Heart right ventricle (tissue), 16 donors: ENCODE measurements around the gene NME3. TPM values are rescaled to one million over a fixed set of nuclear protein-coding genes. Genes with fewer than 3 reads are reported as not detected.

Experiments
- ATAC-seq, 8 donors: fragments of 200-7000 bp; cut with Tn5 transposase; one replicate each; pipeline ENCODE4 v1.9.1; 2020; ENCODE audit warnings: mild to moderate bottlenecking in 8 of 8, moderate library complexity in 8 of 8, moderate number of reproducible peaks in 1 of 8
- DNase-seq, 2 donors: peaks; one replicate each; pipeline ENCODE4 v3.0.0-alpha.2; 2020
- H3K27ac ChIP-seq, 10 donors: fragments of 200-600 bp; sonication (generic) in 2 of 10; one replicate each; pipeline versions ENCODE4 v1.5.0 to v1.8.0; 2020 to 2022; ENCODE audit warnings: mild to moderate bottlenecking in 3 of 10
- H3K27me3 ChIP-seq, 7 donors: fragments of 200-600 bp; one replicate each; pipeline ENCODE4 v1.8.0; 2021 to 2022; ENCODE audit warnings: mild to moderate bottlenecking in 2 of 7
- H3K36me3 ChIP-seq, 9 donors: fragments of 200-600 bp; sonication (generic) in 1 of 9; one replicate each; pipeline versions ENCODE4 v1.5.0 to v1.8.0; 2020 to 2022; ENCODE audit warnings: mild to moderate bottlenecking in 2 of 9
- H3K4me1 ChIP-seq, 9 donors: fragments of 200-600 bp; sonication (generic) in 1 of 9; one replicate each; pipeline versions ENCODE4 v1.5.0 to v1.8.0; 2020 to 2022; ENCODE audit warnings: mild to moderate bottlenecking in 4 of 9
- H3K4me3 ChIP-seq, 10 donors: fragments of 200-600 bp; sonication (generic) in 2 of 10; one replicate each; pipeline versions ENCODE4 v1.5.0 to v1.8.0; 2020 to 2022; ENCODE audit warnings: mild to moderate bottlenecking in 7 of 10, moderate library complexity in 2 of 10
- H3K9me3 ChIP-seq, 11 donors: fragments of 200-600 bp in 10 of 11; sonication (generic) in 2 of 11; one replicate each; pipeline versions ENCODE4 v1.5.0 to v1.8.0; 2013 to 2022; ENCODE audit warnings: mild to moderate bottlenecking in 2 of 11, control low read depth in 1 of 11, moderate library complexity in 1 of 11
- CTCF ChIP-seq, 9 donors: fragments of 200-600 bp; sonication (generic) in 2 of 9; IDR thresholded peaks; one replicate each; pipeline versions ENCODE4 v1.5.0 to v1.8.0; 2021 to 2022; ENCODE audit warnings: antibody characterized with exemption in 9 of 9, mild to moderate bottlenecking in 5 of 9, moderate library complexity in 1 of 9
- WGBS, 2 donors: extraction: QIAGEN DNeasy Blood & Tissue Kit; methylation state at CpG; one replicate each; pipeline ENCODE4 v1.1.7; 2013; ENCODE audit warnings: inconsistent platforms in 1 of 2; 5-methylcytosine and 5-hydroxymethylcytosine counted together
- intact Hi-C, 10 donors: fragments of 100-400 bp; cut with DNase I; formaldehyde crosslinking; loops; one replicate each; pipeline versions ENCODE4 v1.11.1 to v1.14.2; 2022
- polyA plus RNA-seq, 2 donors: library from polyadenylated mRNA; stranded (reverse); fragments of 200-250 nt; gene quantifications; one replicate each; pipeline ENCODE4 v1.2.3, GENCODE V29; 2013
- total RNA-seq, 10 donors: library from RNA; stranded (reverse); fragmentation: NEBNext Ultra II Directional in 3 of 10; extraction: Animal tissue kit (Norgen Biotek cat#: 25700) in 3 of 10; gene quantifications; one replicate each; pipeline versions ENCODE4 v1.2.1 to v1.2.4, GENCODE V29; 2021 to 2023
- donor health status: Arrhythmogenic right ventricular cardiomyopathy.
- donor health status: ischemic (EF 13 %, LVEDD 7.1; RV severe dilation, severe dysfunction).
- donor health status: healthy with polysubstance abuse.
- donor health status: DM: no; HTN: yes; CAD: no.
- donor health status: DM: no; HTN: no; CAD: no.
- donor health status: ischemic (EF 25% LVEDD 6.9; RV normal size, moderate dysfunction).
- donor health status: ischemic (EF 25% LVEDD 5.7; RV mildly dilated, moderate dysfunction).
- donor health status: healthy.
- donor health status: DM: yes; HTN: yes; CAD: no.
- donor health status: Ischemic cardiomyopathy.
- donor health status: ischemic (EF 35%, LVEDD 5.7; RV mildly dilated, moderate dysfunction).
- donor health status: nonischemic (EF 11% LVEDD 7.7; RV severe dilation, severe dysfunction).
- donor health status: DM: yes; HTN: yes; CAD: no.
- donor health status: PGD.
- donor health status: ischemic (EF 29% LVEDD 5.4; RV normal size, mild dysfunction).
- donor health status: nonischemic (EF 23%, LVEDD 6.1; RV moderate dilation, normal function).

The NME3 gene
- total and polyA plus RNA-seq, 12 donors: 21.8 to 176 (median 31.6) TPM

DNA sequence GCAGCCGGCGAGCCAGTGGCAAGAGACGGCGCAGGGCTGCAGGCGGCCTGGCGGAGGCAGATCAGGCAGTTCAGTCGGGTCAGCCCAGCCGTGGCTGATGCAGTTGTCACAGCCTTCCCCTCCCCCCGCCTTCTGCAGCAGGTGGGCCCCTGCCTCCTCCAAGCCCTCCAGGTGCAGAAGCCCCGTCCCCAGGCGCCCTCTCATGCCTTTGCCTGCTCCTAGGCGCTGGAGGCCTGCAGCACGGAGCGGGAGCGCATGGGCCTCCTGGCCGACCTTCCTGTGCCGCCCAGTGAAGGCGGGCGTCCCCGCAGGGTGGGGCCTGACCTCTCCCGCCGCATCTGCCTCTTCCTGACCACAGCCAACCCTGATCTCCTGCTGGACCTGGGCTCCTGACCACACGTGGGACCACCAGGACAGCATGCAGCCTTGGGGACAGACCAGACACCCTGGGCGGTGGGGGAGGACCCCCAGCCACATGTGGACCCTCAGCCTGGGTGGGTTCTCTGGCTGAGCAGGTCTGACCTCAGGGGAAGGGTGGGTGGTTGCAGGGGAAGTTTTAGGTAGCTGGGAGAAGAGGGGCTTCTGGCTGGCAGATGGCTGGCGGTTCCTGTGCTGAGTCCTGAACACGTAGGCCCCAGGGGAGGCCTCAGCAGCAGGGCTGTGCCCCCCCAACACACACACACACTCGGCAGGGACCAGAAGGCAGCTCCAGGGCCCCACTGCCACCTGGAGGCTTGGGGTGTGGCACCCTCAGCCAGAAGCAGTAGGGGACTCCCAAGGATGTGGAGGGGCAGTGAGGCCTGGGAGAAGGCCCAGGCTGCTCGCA, 4.7 kb upstream of the NME3 start:
- intact Hi-C loops: loop anchor here in 1 of 10 donors (5.0 kb wide), 1 partner anchor 161 kb away; no protein-coding TSS in a partner anchor
- ATAC-seq (no peak), DNase-seq (peak in 1 of 2 donors; percentile 17)
- no peak overlapping the region for H3K4me3 ChIP-seq
- H3K27ac ChIP-seq: no peak overlapping the region
- H3K4me1 ChIP-seq: peaks cover 23 to 49% (median 34%) of the 10 kb centered on the region in 9 donors
- H3K27me3 ChIP-seq: no peaks in the 10 kb centered on the region
- H3K9me3 ChIP-seq: no peaks in the 10 kb centered on the region
- H3K36me3 ChIP-seq: peaks cover 0 to 63% (median 15%) of the 10 kb centered on the region in 9 donors
- WGBS, 2 donors: 81% methylated on average over 28 of the region's 28 CpGs
- no peak for TF ChIP-seq CTCF (IDR thresholded peaks at IDR 0.05)

- Histone ChIP-seq H3K36me3 (peaks cover 0 to 55% (median 15%) of the 10 kb centered on the region in 9 donors), H3K4me1 (peaks cover 25 to 47% (median 37%) of the 10 kb centered on the region in 9 donors), H3K4me3 (peak overlapping the region in 1 of 10 donors; percentile 97), H3K9me3 (no peaks in the 10 kb centered on the region), H3K27me3 (no peaks in the 10 kb centered on the region), H3K27ac (no peak overlapping the region)
- DNase-seq (peak in 1 of 2 donors; percentile 17), ATAC-seq (no peak)
- 89 to 95% methylated on average over 30 of the region's 30 CpGs for WGBS, 2 donors
- intact Hi-C loops: loop anchor here in 1 of 10 donors (5.0 kb wide), 1 partner anchor 162 kb away; no protein-coding TSS in a partner anchor
- TF ChIP-seq CTCF (IDR thresholded peaks at IDR 0.05): no peak
Observed at GRCh38 chr16:1775006-1775845, 3.9 kb upstream of the NME3 start.

DNA sequence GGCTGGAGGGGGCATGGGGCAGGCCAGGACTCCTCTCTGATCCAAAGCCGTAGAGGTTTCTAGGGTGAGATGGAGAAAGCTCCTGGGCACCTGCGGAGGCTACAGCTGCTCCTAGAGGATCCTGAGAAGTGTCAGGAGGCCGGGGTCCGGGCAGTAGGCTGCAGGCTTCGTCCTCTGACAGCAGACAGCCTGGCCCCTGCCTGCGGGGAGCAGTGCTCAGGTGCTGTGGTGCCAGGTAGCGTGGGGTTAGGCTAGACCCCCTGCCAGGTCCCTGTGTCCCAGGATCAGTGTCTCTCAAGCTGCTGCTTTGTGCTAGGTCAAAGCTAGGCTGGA, 3.1 kb upstream of the NME3 start:
- Histone ChIP-seq H3K9me3 (no peaks in the 10 kb centered on the region), H3K27ac (peak overlapping the region in 4 of 10 donors; percentile 94 to 99 (median 98)), H3K36me3 (peaks cover 0 to 52% (median 15%) of the 10 kb centered on the region in 9 donors), H3K4me1 (peaks cover 27 to 47% (median 39%) of the 10 kb centered on the region in 9 donors), H3K27me3 (no peaks in the 10 kb centered on the region), H3K4me3 (peak overlapping the region in 8 of 10 donors; percentile 88 to 100 (median 97))
- DNase-seq (peak in 1 of 2 donors; percentile 9), ATAC-seq (no peak)
- TF ChIP-seq CTCF (IDR thresholded peaks at IDR 0.05): no peak
- intact Hi-C loops: loop anchor here in 1 of 10 donors (5.0 kb wide), 1 partner anchor 67 kb away; the partner anchor contains the start of gene MAPK8IP3
- 87 to 89% methylated on average over 7 of the region's 7 CpGs for whole genome bisulfite sequencing, 2 donors
